Measurements from ENCODE around the gene CGA.
A peak's percentile ranks its signal among the peaks of the same experiment; 100 is the strongest.
"Not testable (repeated sequence)": the region's sequence is repeated elsewhere in the genome, so short reads cannot be mapped to it uniquely, and the experiment has no call there.

CGA gene

GRCh38 chr6:87095087-87095509 lies at the start of gene CGA:
CGA (minus strand) TSS chr6:87095106; CDS start chr6:87088200, 6,906 bp downstream.
- DNase-seq, result no peak

GRCh38 chr6:87139927-87140326 lies 45.0 kb upstream of the CGA start:
- not testable (repeated sequence) for DNase-seq

- DNase-seq, result peak; percentile 31
Measured at GRCh38 chr6:87139236-87139635, 44.3 kb upstream of the CGA start.

GRCh38 chr6:87136963-87137362 lies 42.1 kb upstream of the CGA start:
- no peak for DNase-seq

GRCh38 chr6:87127737-87128136 lies 32.8 kb upstream of the CGA start:
- DNase-seq, result no peak

GRCh38 chr6:87126501-87126900 lies 31.6 kb upstream of the CGA start:
- DNase-seq, result no peak

- no peak for DNase-seq
Measured at GRCh38 chr6:87124074-87124473, 29.2 kb upstream of the CGA start.

GRCh38 chr6:87122477-87122876 lies 27.6 kb upstream of the CGA start:
- DNase-seq, result no peak

GRCh38 chr6:87118054-87118453 lies 23.1 kb upstream of the CGA start:
- DNase-seq, result no peak

- no peak for DNase-seq
Measured at GRCh38 chr6:87116922-87117321, 22.0 kb upstream of the CGA start.

- peak; percentile 32 for DNase-seq
Measured at GRCh38 chr6:87115402-87116135, 20.7 kb upstream of the CGA start.

- no peak for DNase-seq
Measured at GRCh38 chr6:87110636-87111035, 15.7 kb upstream of the CGA start.

- no peak for DNase-seq
Measured at GRCh38 chr6:87105823-87106222, 10.9 kb upstream of the CGA start.

- DNase-seq, result peak; percentile 9
Measured at GRCh38 chr6:87104667-87105066, 9.8 kb upstream of the CGA start.

GRCh38 chr6:87103977-87104601 lies 9.2 kb upstream of the CGA start:
- no peak for DNase-seq

- no peak for DNase-seq
Measured at GRCh38 chr6:87102151-87102621, 7.3 kb upstream of the CGA start.

GRCh38 chr6:87101067-87101466 lies 6.2 kb upstream of the CGA start:
- no peak for DNase-seq

GRCh38 chr6:87100216-87100615 lies 5.3 kb upstream of the CGA start:
- DNase-seq, result no peak

GRCh38 chr6:87099472-87099871 lies 4.6 kb upstream of the CGA start:
- no peak for DNase-seq

GRCh38 chr6:87094576-87094975 lies 330 bp downstream of the CGA start:
- DNase-seq, result no peak

GRCh38 chr6:87093651-87094050 lies 1.3 kb downstream of the CGA start:
- no peak for DNase-seq

- no peak for DNase-seq
Measured at GRCh38 chr6:87093199-87093598, 1.7 kb downstream of the CGA start.

- DNase-seq, result no peak
Measured at GRCh38 chr6:87092435-87092834, 2.5 kb downstream of the CGA start.

- DNase-seq, result no peak
Measured at GRCh38 chr6:87089135-87089534, 5.8 kb downstream of the CGA start.

- no peak for DNase-seq
Measured at GRCh38 chr6:87088076-87088475, 6.8 kb downstream of the CGA start.

Data from activated CD4-positive, alpha-beta T cell treated with anti-CD3 and anti-CD28 coated beads for 48 hours (primary cell).